H1 (cell line): Measurements from ENCODE around the gene SLC38A2. TPM values are rescaled to one million over a fixed set of nuclear protein-coding genes. Genes with fewer than 3 reads are reported as not detected.

ENCODE experiments used
- CTCF ChIA-PET: fragments of 300-600 bp; sonication (Branson Sonifier 250); formaldehyde crosslinking; loops from one replicate; lab custom pipeline; 2021; ENCODE audit not compliant: partially characterized antibody; lab: Charles Lee
- POLR2A ChIA-PET: fragments of 300-600 bp; sonication (Branson Sonifier 250); formaldehyde crosslinking; loops from one replicate; lab custom pipeline; 2021; ENCODE audit warnings: inconsistent platforms; ENCODE audit not compliant: partially characterized antibody; lab: Charles Lee
- DNase-seq, 2 experiments: peaks; one replicate each; pipeline versions ENCODE4 v3.0.0 to v3.0.0-alpha.2; 2010 to 2022; ENCODE audit warnings: low spot score in 2 of 2, low read depth in 1 of 2, mixed read lengths in 1 of 2
- FAIRE-seq: peaks from 2 replicates; lab custom pipeline; 2011; peaks lifted over from hg19 to GRCh38; lab: Jason Lieb, UNC
- H2AFZ ChIP-seq: 2 replicates; pipeline ENCODE4 v1.8.1; 2012; ENCODE audit warnings: low read length, inconsistent platforms
- H2AK5ac ChIP-seq: 2 replicates; pipeline ENCODE4 v1.6.1; 2013; ENCODE audit warnings: low read depth, low read length
- H2BK120ac ChIP-seq: replicated peaks from 2 replicates; pipeline ENCODE3; 2013; ENCODE audit warnings: low read depth, low read length, inconsistent platforms
- H2BK12ac ChIP-seq: 2 replicates; pipeline ENCODE4 v1.6.1; 2013; ENCODE audit warnings: low read depth, low read length
- H2BK15ac ChIP-seq: 2 replicates; pipeline ENCODE4 v1.6.1; 2013; ENCODE audit warnings: low read length
- H2BK20ac ChIP-seq: 2 replicates; pipeline ENCODE4 v1.6.1; 2013; ENCODE audit warnings: low read length
- H2BK5ac ChIP-seq: 2 replicates; pipeline ENCODE4 v1.6.1; 2013; ENCODE audit warnings: low read depth, low read length
- H3K14ac ChIP-seq: 2 replicates; pipeline ENCODE4 v1.6.1; 2013; ENCODE audit warnings: inconsistent platforms; ENCODE audit not compliant: insufficient read length
- H3K18ac ChIP-seq: 2 replicates; pipeline ENCODE4 v1.6.1; 2013; ENCODE audit warnings: low read length; ENCODE audit errors: extremely low read depth
- H3K23ac ChIP-seq: 2 replicates; pipeline ENCODE4 v1.6.1; 2013; ENCODE audit warnings: inconsistent platforms; ENCODE audit not compliant: insufficient read length
- H3K23me2 ChIP-seq: 2 replicates; pipeline ENCODE4 v1.6.1; 2013; ENCODE audit warnings: low read depth, low read length
- H3K27ac ChIP-seq: 2 replicates; pipeline ENCODE4 v1.6.1; 2011; ENCODE audit warnings: low read depth, low read length, inconsistent platforms
- H3K27me3 ChIP-seq, 4 experiments: replicated peaks in 1 of 4; 1 replicate in 1 of 4; 2 replicates in 3 of 4; pipeline versions ENCODE4 v1.6.1 to v1.8.1; 2011 to 2013; ENCODE audit warnings: low read length in 3 of 4, mild to moderate bottlenecking in 3 of 4, inconsistent platforms in 2 of 4, mixed read lengths in 2 of 4, moderate library complexity in 1 of 4; ENCODE audit not compliant: control insufficient read depth in 3 of 4, insufficient read depth in 3 of 4; ENCODE audit errors: extremely low read depth in 1 of 4
- H3K36me3 ChIP-seq, 4 experiments: 2 replicates each; pipeline versions ENCODE4 v1.6.1 to v1.8.1; 2011 to 2013; ENCODE audit warnings: mild to moderate bottlenecking in 4 of 4, low read length in 3 of 4, moderate library complexity in 2 of 4, control low read depth in 1 of 4, inconsistent platforms in 1 of 4; ENCODE audit not compliant: insufficient read depth in 4 of 4, control insufficient read depth in 2 of 4
- H3K4ac ChIP-seq: replicated peaks from 2 replicates; pipeline ENCODE3; 2013; ENCODE audit warnings: low read length, low read depth, mixed read lengths, inconsistent platforms; ENCODE audit not compliant: insufficient read length
- H3K4me1 ChIP-seq, 4 experiments: replicated peaks in 1 of 4; 1 replicate in 1 of 4; 2 replicates in 3 of 4; pipeline versions ENCODE4 v1.6.1 to v1.8.1; 2011 to 2013; ENCODE audit warnings: low read length in 3 of 4, inconsistent platforms in 2 of 4, mixed read lengths in 1 of 4; ENCODE audit not compliant: insufficient read depth in 4 of 4, control insufficient read depth in 3 of 4
- H3K4me2 ChIP-seq, 2 experiments: 2 replicates each; pipeline versions ENCODE4 v1.6.1 to v1.8.1; 2011 to 2013; ENCODE audit warnings: low read depth in 2 of 2, low read length in 2 of 2, control low read depth in 1 of 2, inconsistent platforms in 1 of 2, mild to moderate bottlenecking in 1 of 2; ENCODE audit not compliant: insufficient read depth in 1 of 2
- H3K4me3 ChIP-seq, 4 experiments: fragments of 200-600, 300-600 bp in 1 of 4; sonication (generic), shearing (Covaris generic), sonication (Bioruptor Twin) in 1 of 4; 2 replicates each; pipeline versions ENCODE4 v1.5.1 to v1.8.1; 2011 to 2016; ENCODE audit warnings: low read length in 4 of 4, low read depth in 3 of 4, control low read depth in 2 of 4, inconsistent platforms in 2 of 4, mild to moderate bottlenecking in 2 of 4, mixed read lengths in 1 of 4, moderate library complexity in 1 of 4; ENCODE audit not compliant: insufficient read depth in 2 of 4; ENCODE audit errors: extremely low read depth in 1 of 4
- H3K56ac ChIP-seq: replicated peaks from 2 replicates; pipeline ENCODE3; 2013; ENCODE audit warnings: low read depth, mild to moderate bottlenecking, mixed read lengths, low read length, inconsistent platforms; ENCODE audit not compliant: insufficient read length
- H3K79me1 ChIP-seq: 2 replicates; pipeline ENCODE4 v1.6.1; 2013; ENCODE audit warnings: low read depth, low read length, control low read depth
- H3K79me2 ChIP-seq, 2 experiments: 2 replicates each; pipeline versions ENCODE4 v1.6.1 to v1.8.1; 2012 to 2013; ENCODE audit warnings: low read length in 2 of 2, mild to moderate bottlenecking in 2 of 2, inconsistent platforms in 1 of 2; ENCODE audit not compliant: insufficient read depth in 2 of 2, control insufficient read depth in 1 of 2
- H3K9ac ChIP-seq, 4 experiments: replicated peaks in 1 of 4; 1 replicate in 1 of 4; 2 replicates in 3 of 4; pipeline versions ENCODE4 v1.6.1 to v1.8.1; 2011 to 2013; ENCODE audit warnings: low read depth in 3 of 4, low read length in 3 of 4, control low read depth in 2 of 4, mild to moderate bottlenecking in 2 of 4, moderate library complexity in 2 of 4, inconsistent platforms in 1 of 4; ENCODE audit errors: extremely low read depth in 1 of 4
- H3K9me3 ChIP-seq, 2 experiments: 2 replicates each; pipeline versions ENCODE4 v1.6.1 to v1.8.1; 2012 to 2013; ENCODE audit warnings: mild to moderate bottlenecking in 2 of 2, moderate library complexity in 2 of 2, control low read depth in 1 of 2, inconsistent platforms in 1 of 2, low read depth in 1 of 2, low read length in 1 of 2, mixed read lengths in 1 of 2; ENCODE audit not compliant: insufficient read depth in 2 of 2
- H4K20me1 ChIP-seq, 2 experiments: replicated peaks in 1 of 2; 2 replicates each; pipeline versions ENCODE3 to v1.8.1; 2011 to 2013; ENCODE audit warnings: inconsistent platforms in 2 of 2, low read length in 2 of 2, mild to moderate bottlenecking in 1 of 2; ENCODE audit not compliant: insufficient read depth in 2 of 2, control insufficient read depth in 1 of 2
- H4K5ac ChIP-seq: 2 replicates; pipeline ENCODE4 v1.6.1; 2013; ENCODE audit warnings: low read length, low read depth, mixed read lengths, inconsistent platforms; ENCODE audit not compliant: insufficient read length
- H4K8ac ChIP-seq: 2 replicates; pipeline ENCODE4 v1.8.0; 2013; ENCODE audit warnings: mild to moderate bottlenecking, moderate library complexity, low read length, inconsistent platforms; ENCODE audit not compliant: insufficient read depth; ENCODE audit errors: extremely low read depth
- H4K91ac ChIP-seq: replicated peaks from 2 replicates; pipeline ENCODE3; 2013; ENCODE audit warnings: low read length, mixed read lengths, inconsistent platforms; ENCODE audit not compliant: insufficient read length
- POLR2A ChIP-seq, 2 experiments: IDR thresholded peaks; 1 replicate in 1 of 2; 2 replicates in 1 of 2; pipeline ENCODE4 v1.6.1; 2011; ENCODE audit warnings: low read depth in 2 of 2, low read length in 2 of 2, mild to moderate bottlenecking in 2 of 2; ENCODE audit errors: control extremely low read depth in 1 of 2
- POU5F1 ChIP-seq: IDR thresholded peaks from 2 replicates; pipeline ENCODE4 v1.6.1; 2011; ENCODE audit warnings: low read depth, mild to moderate bottlenecking, low read length, moderate library complexity
- WGBS, 2 experiments: shearing (Covaris generic) in 1 of 2; methylation state at CpG; one replicate each; pipeline versions ENCODE4 v1.1.6 to v1.1.7; 2013 to 2015; ENCODE audit warnings: low lambda C conversion rate in 2 of 2, mixed read lengths in 2 of 2, inconsistent platforms in 1 of 2, low coverage in 1 of 2, missing lambda C conversion rate in 1 of 2; ENCODE audit not compliant: insufficient replicate concordance in 2 of 2, insufficient coverage in 1 of 2, insufficient read length in 1 of 2; ENCODE audit errors: extremely low coverage in 1 of 2, missing lambda C conversion rate in 1 of 2; 5-methylcytosine and 5-hydroxymethylcytosine counted together
- polyA plus RNA-seq, 7 experiments: library from polyadenylated mRNA; depleted of rRNA in 3 of 7; stranded (reverse) in 5 of 7; unstranded in 2 of 7; fragments of >200 nt in 5 of 7; fragments of 200-250 nt in 2 of 7; gene quantifications; 1 replicate in 5 of 7; 2 replicates in 1 of 7; 4 replicates in 1 of 7; pipeline versions ENCODE4 v1.2.1 to v1.2.3, GENCODE V29; 2011 to 2013; ENCODE audit warnings: missing spikeins in 2 of 7, mixed read lengths in 2 of 7
- total RNA-seq: library from RNA; stranded (reverse); fragmentation: NEBNext Ultra II Directional; extraction: Animal tissue kit (Norgen Biotek cat#: 25700); gene quantifications from 2 replicates; pipeline ENCODE4 v1.2.1, GENCODE V29; 2021

The SLC38A2 gene
- total and polyA plus RNA-seq, 2 of the 8 experiments (the other 6 are each of a cell fraction or from before 2014, with no cell fraction given) = 163 to 684 TPM

GRCh38 chr12:46363582-46364299 is 8.8 kb downstream of the SLC38A2 start:
- no peak for FAIRE-seq
- CTCF ChIA-PET = interaction anchor here (0.5 to 0.6 kb wide), 3 partner anchors 22 to 231 kb away, joined by 3 to 4 read pairs (median 4); no protein-coding TSS in a partner anchor
- H3K14ac ChIP-seq = no peak overlapping the region

More at GRCh38 chr12:46363582-46364299, 8.8 kb downstream of the SLC38A2 start:
- peaks cover 0 to 7% (median 0%) of the 10 kb centered on the region in 4 experiments; a peak in 1 of 7 replicates for H3K4me1 ChIP-seq
- no peaks in the 10 kb centered on the region for H3K23me2 ChIP-seq
- H3K4me2 ChIP-seq = no peak overlapping the region
- DNase-seq = no peak
- H2BK15ac ChIP-seq = no peak overlapping the region
- no peak overlapping the region for H3K27ac ChIP-seq
- H3K27me3 ChIP-seq = no peaks in the 10 kb centered on the region
- peaks cover 33 to 37% of the 10 kb centered on the region in 2 experiments for H4K20me1 ChIP-seq
- no peak overlapping the region for H3K4ac ChIP-seq
- no peak overlapping the region for H4K91ac ChIP-seq
- H3K9ac ChIP-seq = no peak overlapping the region
- H4K8ac ChIP-seq = no peak overlapping the region
- H2BK120ac ChIP-seq = no peak overlapping the region
- no peak overlapping the region for H2BK5ac ChIP-seq
- H3K9me3 ChIP-seq = no peaks in the 10 kb centered on the region
- WGBS, 2 experiments = 93 to 100% methylated on average over 2 to 9 of the region's 9 CpGs
- H3K79me1 ChIP-seq = 0 out of 2 replicates have a peak, but pooled peaks cover 2% of the 10 kb centered on the region
- H2AFZ ChIP-seq = no peak overlapping the region
- peaks cover 7 to 39% of the 10 kb centered on the region in 2 experiments for H3K79me2 ChIP-seq
- H4K5ac ChIP-seq = no peak overlapping the region
- no peak overlapping the region for H3K56ac ChIP-seq
- POLR2A ChIA-PET = interaction anchor here (0.5 to 12.8 kb wide), 14 partner anchors 8 to 600 kb away, joined by 3 to 233 read pairs (median 4); partner anchors contain the start of genes SLC38A1 and SLC38A2
- H3K36me3 ChIP-seq = peaks cover 64 to 100% (median 94%) of the 10 kb centered on the region in 4 experiments
- TF ChIP-seq POU5F1 = no peak
- peak in 1 of 2 experiments; percentile 45; a peak in 1 of 3 replicates for TF ChIP-seq POLR2A (IDR thresholded peaks at IDR 0.05; ENCODE audit: control extremely low read depth in 1 of 2, low read depth in 2 of 2, low read length in 2 of 2)
- TF ChIP-seq, all 59 proteins: peak for 1
- Histone ChIP-seq H2AK5ac (no peak overlapping the region), H3K18ac (no peak overlapping the region), H3K4me3 (no peak overlapping the region), H2BK20ac (no peak overlapping the region), H2BK12ac (no peak overlapping the region), H3K23ac (no peak overlapping the region)
